DND-41 (cell line): Measurements from ENCODE around the gene HNRNPAB.

Experiments
- EZH2 ChIP-seq: IDR thresholded peaks from 3 replicates; pipeline ENCODE4 v1.6.1; 2012; ENCODE audit warnings: borderline replicate concordance, low read depth, mild to moderate bottlenecking, moderate library complexity, low read length, inconsistent platforms; ENCODE audit not compliant: severe bottlenecking
- TF ChIP-seq, protein P1 (sequence below): IDR thresholded peaks from 2 replicates; pipeline ENCODE4 v1.5.1; 2012; ENCODE audit warnings: borderline replicate concordance, low read length, moderate library complexity, mild to moderate bottlenecking; ENCODE audit not compliant: poor library complexity, severe bottlenecking; ENCODE audit errors: extremely low read depth

DNA sequence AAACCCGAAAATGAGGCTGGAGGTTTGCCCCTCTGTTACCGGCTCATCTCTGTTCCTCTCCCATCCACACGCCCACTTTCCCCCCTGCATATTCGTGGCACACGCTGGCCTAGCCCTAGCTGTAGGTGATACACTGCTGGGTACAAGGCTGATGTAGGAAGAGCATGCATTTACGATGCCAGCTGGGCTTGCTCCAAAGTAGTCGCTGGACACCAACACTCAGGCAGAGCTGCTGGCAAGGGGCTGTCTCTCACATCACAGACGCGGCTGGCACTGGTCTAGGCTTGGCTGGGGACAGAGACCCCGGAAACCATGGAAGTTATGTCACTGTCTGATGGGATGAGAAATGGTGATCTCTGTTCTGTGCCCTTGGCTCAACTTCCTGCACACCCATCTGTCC is 38.1 kb downstream of the HNRNPAB start:
- TF ChIP-seq EZH2, result no peak
- TF ChIP-seq, protein P1, sequence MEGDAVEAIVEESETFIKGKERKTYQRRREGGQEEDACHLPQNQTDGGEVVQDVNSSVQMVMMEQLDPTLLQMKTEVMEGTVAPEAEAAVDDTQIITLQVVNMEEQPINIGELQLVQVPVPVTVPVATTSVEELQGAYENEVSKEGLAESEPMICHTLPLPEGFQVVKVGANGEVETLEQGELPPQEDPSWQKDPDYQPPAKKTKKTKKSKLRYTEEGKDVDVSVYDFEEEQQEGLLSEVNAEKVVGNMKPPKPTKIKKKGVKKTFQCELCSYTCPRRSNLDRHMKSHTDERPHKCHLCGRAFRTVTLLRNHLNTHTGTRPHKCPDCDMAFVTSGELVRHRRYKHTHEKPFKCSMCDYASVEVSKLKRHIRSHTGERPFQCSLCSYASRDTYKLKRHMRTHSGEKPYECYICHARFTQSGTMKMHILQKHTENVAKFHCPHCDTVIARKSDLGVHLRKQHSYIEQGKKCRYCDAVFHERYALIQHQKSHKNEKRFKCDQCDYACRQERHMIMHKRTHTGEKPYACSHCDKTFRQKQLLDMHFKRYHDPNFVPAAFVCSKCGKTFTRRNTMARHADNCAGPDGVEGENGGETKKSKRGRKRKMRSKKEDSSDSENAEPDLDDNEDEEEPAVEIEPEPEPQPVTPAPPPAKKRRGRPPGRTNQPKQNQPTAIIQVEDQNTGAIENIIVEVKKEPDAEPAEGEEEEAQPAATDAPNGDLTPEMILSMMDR, result no peak
